ENCODE measurements around the gene STEAP4.

- TF ChIP-seq EZH2 (IDR thresholded peaks at IDR 0.05) = no peak
- TF ChIP-seq POLR2AphosphoS5 (IDR thresholded peaks at IDR 0.05; ENCODE audit: borderline replicate concordance, low read depth, low read length) = no peak
- TF ChIP-seq FOXP2 (optimal IDR thresholded peaks at IDR 0.05; ENCODE audit: control extremely low read depth, extremely low read length, insufficient read depth) = no peak
Observed at GRCh38 chr7:88322151-88322550, 15.5 kb upstream of the STEAP4 start.

All from SK-N-MC (cell line).